HepG2 (cell line): ENCODE data around the gene BRPF1.

ENCODE experiments used
- HCFC1 ChIP-seq: fragments of 150-350 bp; IDR thresholded peaks from 2 replicates; pipeline ENCODE4 v1.6.1; 2014; ENCODE audit warnings: low read depth, low read length
- JUNB ChIP-seq: sonication (generic); formaldehyde crosslinking; IDR thresholded peaks from 2 replicates; pipeline ENCODE4 v1.8.0; 2022; ENCODE audit warnings: missing genetic modification reagents, mild to moderate bottlenecking, borderline replicate concordance
- MIXL1 ChIP-seq: IDR thresholded peaks from 2 replicates; pipeline ENCODE4 v1.6.1; 2016
- TAF15 ChIP-seq: fragments of 200-400 bp; formaldehyde crosslinking; IDR thresholded peaks from one replicate; pipeline ENCODE4 v1.6.1; 2018; ENCODE audit warnings: mild to moderate bottlenecking, low read depth, low read length; ENCODE audit not compliant: poor library complexity, severe bottlenecking
- ZBTB21 ChIP-seq: sonication (generic); formaldehyde crosslinking; IDR thresholded peaks from 2 replicates; pipeline ENCODE4 v1.4.0; 2020; ENCODE audit warnings: missing genetic modification reagents
- ZBTB8A ChIP-seq: sonication (generic); formaldehyde crosslinking; IDR thresholded peaks from 2 replicates; pipeline ENCODE4 v1.4.0; 2020; ENCODE audit warnings: mild to moderate bottlenecking, low read depth, missing genetic modification reagents, borderline replicate concordance
- ZFX ChIP-seq: sonication (generic); formaldehyde crosslinking; IDR thresholded peaks from 2 replicates; pipeline ENCODE4 v1.4.0; 2020; ENCODE audit warnings: mild to moderate bottlenecking, low read depth, missing genetic modification reagents, moderate library complexity
- TF ChIP-seq, protein P1 (sequence below): IDR thresholded peaks from 2 replicates; pipeline ENCODE4 v1.6.1; 2016; ENCODE audit warnings: low read depth, control low read depth
- TF ChIP-seq, protein P2 (sequence below): sonication (generic); formaldehyde crosslinking; IDR thresholded peaks from 2 replicates; pipeline ENCODE4 v1.5.1; 2020; ENCODE audit warnings: missing genetic modification reagents, mild to moderate bottlenecking, borderline replicate concordance
- TF ChIP-seq, protein P3 (sequence below): sonication (generic); formaldehyde crosslinking; IDR thresholded peaks from 2 replicates; pipeline ENCODE4 v1.5.0; 2020; ENCODE audit warnings: mild to moderate bottlenecking, missing genetic modification reagents, moderate library complexity

DNA sequence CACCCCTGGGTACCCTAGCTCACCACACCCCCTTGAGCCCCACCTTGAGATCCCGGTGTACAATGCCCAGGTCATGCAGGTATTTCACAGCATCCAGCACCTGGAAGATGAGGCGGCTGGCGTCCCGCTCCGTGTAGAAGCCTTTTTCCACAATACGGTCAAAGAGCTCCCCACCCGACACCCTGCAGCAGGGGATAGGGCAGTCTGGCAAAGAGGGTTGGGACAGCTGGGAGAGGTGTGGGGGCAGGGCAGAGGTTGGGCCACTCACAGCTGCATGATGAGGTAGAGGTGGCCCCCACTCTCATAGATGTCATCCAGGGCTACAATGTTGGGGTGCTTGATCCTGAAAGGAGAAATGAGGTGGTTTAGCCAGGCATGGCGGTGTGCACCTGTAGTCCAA lies 31.3 kb downstream of the BRPF1 start:
- TF ChIP-seq, protein P1, sequence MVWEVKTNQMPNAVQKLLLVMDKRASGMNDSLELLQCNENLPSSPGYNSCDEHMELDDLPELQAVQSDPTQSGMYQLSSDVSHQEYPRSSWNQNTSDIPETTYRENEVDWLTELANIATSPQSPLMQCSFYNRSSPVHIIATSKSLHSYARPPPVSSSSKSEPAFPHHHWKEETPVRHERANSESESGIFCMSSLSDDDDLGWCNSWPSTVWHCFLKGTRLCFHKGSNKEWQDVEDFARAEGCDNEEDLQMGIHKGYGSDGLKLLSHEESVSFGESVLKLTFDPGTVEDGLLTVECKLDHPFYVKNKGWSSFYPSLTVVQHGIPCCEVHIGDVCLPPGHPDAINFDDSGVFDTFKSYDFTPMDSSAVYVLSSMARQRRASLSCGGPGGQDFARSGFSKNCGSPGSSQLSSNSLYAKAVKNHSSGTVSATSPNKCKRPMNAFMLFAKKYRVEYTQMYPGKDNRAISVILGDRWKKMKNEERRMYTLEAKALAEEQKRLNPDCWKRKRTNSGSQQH (CRISPR knock-in tag): no peak
- no peak for TF ChIP-seq HCFC1
- TF ChIP-seq JUNB: no peak
- no peak for TF ChIP-seq TAF15
- TF ChIP-seq ZFX (CRISPR knock-in tag): no peak
- TF ChIP-seq MIXL1 (CRISPR knock-in tag): no peak
- no peak for TF ChIP-seq ZBTB8A (CRISPR knock-in tag)
- TF ChIP-seq, protein P2, sequence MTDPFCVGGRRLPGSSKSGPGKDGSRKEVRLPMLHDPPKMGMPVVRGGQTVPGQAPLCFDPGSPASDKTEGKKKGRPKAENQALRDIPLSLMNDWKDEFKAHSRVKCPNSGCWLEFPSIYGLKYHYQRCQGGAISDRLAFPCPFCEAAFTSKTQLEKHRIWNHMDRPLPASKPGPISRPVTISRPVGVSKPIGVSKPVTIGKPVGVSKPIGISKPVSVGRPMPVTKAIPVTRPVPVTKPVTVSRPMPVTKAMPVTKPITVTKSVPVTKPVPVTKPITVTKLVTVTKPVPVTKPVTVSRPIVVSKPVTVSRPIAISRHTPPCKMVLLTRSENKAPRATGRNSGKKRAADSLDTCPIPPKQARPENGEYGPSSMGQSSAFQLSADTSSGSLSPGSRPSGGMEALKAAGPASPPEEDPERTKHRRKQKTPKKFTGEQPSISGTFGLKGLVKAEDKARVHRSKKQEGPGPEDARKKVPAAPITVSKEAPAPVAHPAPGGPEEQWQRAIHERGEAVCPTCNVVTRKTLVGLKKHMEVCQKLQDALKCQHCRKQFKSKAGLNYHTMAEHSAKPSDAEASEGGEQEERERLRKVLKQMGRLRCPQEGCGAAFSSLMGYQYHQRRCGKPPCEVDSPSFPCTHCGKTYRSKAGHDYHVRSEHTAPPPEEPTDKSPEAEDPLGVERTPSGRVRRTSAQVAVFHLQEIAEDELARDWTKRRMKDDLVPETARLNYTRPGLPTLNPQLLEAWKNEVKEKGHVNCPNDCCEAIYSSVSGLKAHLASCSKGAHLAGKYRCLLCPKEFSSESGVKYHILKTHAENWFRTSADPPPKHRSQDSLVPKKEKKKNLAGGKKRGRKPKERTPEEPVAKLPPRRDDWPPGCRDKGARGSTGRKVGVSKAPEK: no peak
- TF ChIP-seq ZBTB21 (CRISPR knock-in tag): no peak
- TF ChIP-seq, protein P3, sequence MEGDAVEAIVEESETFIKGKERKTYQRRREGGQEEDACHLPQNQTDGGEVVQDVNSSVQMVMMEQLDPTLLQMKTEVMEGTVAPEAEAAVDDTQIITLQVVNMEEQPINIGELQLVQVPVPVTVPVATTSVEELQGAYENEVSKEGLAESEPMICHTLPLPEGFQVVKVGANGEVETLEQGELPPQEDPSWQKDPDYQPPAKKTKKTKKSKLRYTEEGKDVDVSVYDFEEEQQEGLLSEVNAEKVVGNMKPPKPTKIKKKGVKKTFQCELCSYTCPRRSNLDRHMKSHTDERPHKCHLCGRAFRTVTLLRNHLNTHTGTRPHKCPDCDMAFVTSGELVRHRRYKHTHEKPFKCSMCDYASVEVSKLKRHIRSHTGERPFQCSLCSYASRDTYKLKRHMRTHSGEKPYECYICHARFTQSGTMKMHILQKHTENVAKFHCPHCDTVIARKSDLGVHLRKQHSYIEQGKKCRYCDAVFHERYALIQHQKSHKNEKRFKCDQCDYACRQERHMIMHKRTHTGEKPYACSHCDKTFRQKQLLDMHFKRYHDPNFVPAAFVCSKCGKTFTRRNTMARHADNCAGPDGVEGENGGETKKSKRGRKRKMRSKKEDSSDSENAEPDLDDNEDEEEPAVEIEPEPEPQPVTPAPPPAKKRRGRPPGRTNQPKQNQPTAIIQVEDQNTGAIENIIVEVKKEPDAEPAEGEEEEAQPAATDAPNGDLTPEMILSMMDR (CRISPR knock-in tag): no peak
